ENCODE measurements around the gene SPATA19.
A peak's percentile ranks its signal among the peaks of the same experiment; 100 is the strongest.

Gene SPATA19

GRCh38 chr11:133825666-133826065 is 19.6 kb downstream of the SPATA19 start:
- no peak for TF ChIP-seq CTCF (IDR thresholded peaks at IDR 0.05; ENCODE audit: control insufficient read depth, insufficient read depth, low read depth, low read length, missing control alignments)
- H3K4me3 ChIP-seq (ENCODE audit: control insufficient read depth, low read depth, low read length), result no peak overlapping the region
- DNase-seq (ENCODE audit: low read depth), result no peak

- DNase-seq (ENCODE audit: low read depth), result no peak
- no peak overlapping the region for H3K4me3 ChIP-seq (ENCODE audit: control insufficient read depth, low read depth, low read length)
- TF ChIP-seq CTCF (IDR thresholded peaks at IDR 0.05; ENCODE audit: control insufficient read depth, insufficient read depth, low read depth, low read length, missing control alignments), result no peak
Measured at GRCh38 chr11:133825156-133825555, 20.2 kb downstream of the SPATA19 start.

GRCh38 chr11:133824593-133824992 is 20.7 kb downstream of the SPATA19 start:
- no peak for TF ChIP-seq CTCF (IDR thresholded peaks at IDR 0.05; ENCODE audit: control insufficient read depth, insufficient read depth, low read depth, low read length, missing control alignments)
- no peak for DNase-seq (ENCODE audit: low read depth)
- H3K4me3 ChIP-seq (ENCODE audit: control insufficient read depth, low read depth, low read length), result no peak overlapping the region

GRCh38 chr11:133823614-133824013 is 21.7 kb downstream of the SPATA19 start:
- H3K4me3 ChIP-seq (ENCODE audit: control insufficient read depth, low read depth, low read length), result no peak overlapping the region
- no peak for DNase-seq (ENCODE audit: low read depth)
- no peak for TF ChIP-seq CTCF (IDR thresholded peaks at IDR 0.05; ENCODE audit: control insufficient read depth, insufficient read depth, low read depth, low read length, missing control alignments)

GRCh38 chr11:133823211-133823610 is 22.1 kb downstream of the SPATA19 start:
- no peak for TF ChIP-seq CTCF (IDR thresholded peaks at IDR 0.05; ENCODE audit: control insufficient read depth, insufficient read depth, low read depth, low read length, missing control alignments)
- H3K4me3 ChIP-seq (ENCODE audit: control insufficient read depth, low read depth, low read length), result no peak overlapping the region
- DNase-seq (ENCODE audit: low read depth), result no peak

GRCh38 chr11:133821776-133822175 is 23.5 kb downstream of the SPATA19 start:
- no peak for DNase-seq (ENCODE audit: low read depth)
- TF ChIP-seq CTCF (IDR thresholded peaks at IDR 0.05; ENCODE audit: control insufficient read depth, insufficient read depth, low read depth, low read length, missing control alignments), result peak; percentile 2
- H3K4me3 ChIP-seq (ENCODE audit: control insufficient read depth, low read depth, low read length), result no peak overlapping the region

GRCh38 chr11:133819746-133820315 is 25.5 kb downstream of the SPATA19 start:
- no peak for DNase-seq (ENCODE audit: low read depth)
- H3K4me3 ChIP-seq (ENCODE audit: control insufficient read depth, low read depth, low read length), result no peak overlapping the region
- no peak for TF ChIP-seq CTCF (IDR thresholded peaks at IDR 0.05; ENCODE audit: control insufficient read depth, insufficient read depth, low read depth, low read length, missing control alignments)
